HCT116 (cell line): ENCODE data around the gene POC1B. TPM values are rescaled to one million over a fixed set of nuclear protein-coding genes. Genes with fewer than 3 reads are reported as not detected.

Experiments
- ATAC-seq: fragments of 200-7000 bp; cut with Tn5 transposase; 2 replicates; pipeline ENCODE4 v1.9.1; 2020; ENCODE audit warnings: mild to moderate bottlenecking, moderate library complexity
- BruUV-seq: library from RNA; stranded (reverse); fragments of 400-500 nt; replicated peaks from 2 replicates; lab custom pipeline; 2021; lab: Mats Ljungman, UMichigan
- CTCF ChIA-PET: fragments of 300-600 bp; sonication (Branson Sonifier 250); formaldehyde crosslinking; loops from one replicate; lab custom pipeline; 2021; ENCODE audit warnings: antibody characterized with exemption; lab: Charles Lee
- POLR2A ChIA-PET: fragments of 300-600, 350-600 bp; sonication (Branson Sonifier 250); formaldehyde crosslinking; loops from one replicate; lab custom pipeline; 2021; ENCODE audit warnings: antibody characterized with exemption; lab: Charles Lee
- RAD21 ChIA-PET, 2 experiments: fragments of 300-600 bp; sonication (Branson Sonifier 250); formaldehyde crosslinking; loops; one replicate each; lab custom pipeline; 2023; ENCODE audit warnings: low total read pairs in 2 of 2; ENCODE audit not compliant: uncharacterized antibody in 2 of 2, unreplicated experiment in 2 of 2, low non-redundant PET in 1 of 2; lab: Charles Lee
- DNase-seq: peaks from one replicate; pipeline ENCODE4 v3.0.0-alpha.2; 2010; ENCODE audit warnings: low read depth, low spot score
- H2AFZ ChIP-seq: fragments of 200-600 bp; shearing (Covaris generic), sonication (generic); 2 replicates; pipeline ENCODE4 v1.6.1; 2017; ENCODE audit warnings: low read depth, mixed run types, mixed read lengths, antibody characterized with exemption, low read length; ENCODE audit not compliant: poor library complexity, severe bottlenecking
- H3K27ac ChIP-seq: 2 replicates; pipeline ENCODE4 v1.5.1; 2012; ENCODE audit warnings: low read depth, low read length
- H3K27me3 ChIP-seq: fragments of 200-600 bp; sonication (generic); 2 replicates; pipeline ENCODE4 v1.6.1; 2016; ENCODE audit warnings: mixed run types, low read length, mixed read lengths; ENCODE audit not compliant: insufficient read depth
- H3K36me3 ChIP-seq, 2 experiments: fragments of 200-500 bp in 1 of 2; fragments of 200-600 bp in 1 of 2; sonication (Bioruptor generic) in 1 of 2; sonication (generic) in 1 of 2; 2 replicates each; pipeline versions ENCODE4 v1.5.1 to v1.6.1; 2014 to 2016; ENCODE audit warnings: low read length in 2 of 2, inconsistent platforms in 1 of 2, mixed read lengths in 1 of 2, mixed run types in 1 of 2; ENCODE audit not compliant: insufficient read depth in 2 of 2, control insufficient read depth in 1 of 2
- H3K4me1 ChIP-seq, 2 experiments: fragments of 200-600 bp in 1 of 2; sonication (generic) in 1 of 2; 2 replicates each; pipeline versions ENCODE4 v1.5.1 to v1.6.1; 2012 to 2017; ENCODE audit warnings: low read length in 2 of 2, inconsistent platforms in 1 of 2, mild to moderate bottlenecking in 1 of 2, mixed read lengths in 1 of 2, mixed run types in 1 of 2, moderate library complexity in 1 of 2; ENCODE audit not compliant: insufficient read depth in 2 of 2, control insufficient read depth in 1 of 2
- H3K4me2 ChIP-seq: fragments of 200-600 bp; sonication (generic); 2 replicates; pipeline ENCODE4 v1.6.1; 2017; ENCODE audit warnings: mixed run types, low read length, mixed read lengths
- H3K4me3 ChIP-seq, 2 experiments: fragments of 200-600 bp in 1 of 2; sonication (generic) in 1 of 2; replicated peaks in 1 of 2; 2 replicates each; pipeline ENCODE4 v1.5.1; 2011 to 2016; ENCODE audit warnings: low read length in 2 of 2, control low read depth in 1 of 2, low read depth in 1 of 2, mild to moderate bottlenecking in 1 of 2, mixed read lengths in 1 of 2, mixed run types in 1 of 2
- H3K79me2 ChIP-seq: fragments of 200-600 bp; sonication (generic); 2 replicates; pipeline ENCODE4 v1.6.1; 2017; ENCODE audit warnings: mild to moderate bottlenecking, mixed run types, low read length, moderate library complexity, mixed read lengths; ENCODE audit not compliant: insufficient read depth
- H3K9ac ChIP-seq: fragments of 200-600 bp; sonication (generic); 2 replicates; pipeline ENCODE4 v1.6.1; 2016; ENCODE audit warnings: low read length, mixed read lengths
- H3K9me2 ChIP-seq: fragments of 200-600 bp; sonication (generic), shearing (Covaris generic); 2 replicates; pipeline ENCODE4 v1.6.1; 2017; ENCODE audit warnings: mixed run types, mild to moderate bottlenecking, moderate library complexity; ENCODE audit not compliant: insufficient read depth
- H3K9me3 ChIP-seq, 2 experiments: fragments of 200-500 bp in 1 of 2; fragments of 200-600 bp in 1 of 2; sonication (Bioruptor generic) in 1 of 2; sonication (generic) in 1 of 2; 2 replicates each; pipeline ENCODE4 v1.6.1; 2014 to 2017; ENCODE audit warnings: low read length in 2 of 2, mixed read lengths in 2 of 2, inconsistent platforms in 1 of 2, low read depth in 1 of 2, mild to moderate bottlenecking in 1 of 2, mixed run types in 1 of 2, moderate library complexity in 1 of 2; ENCODE audit not compliant: control insufficient read depth in 1 of 2, insufficient read depth in 1 of 2
- H4K20me1 ChIP-seq: fragments of 200-600 bp; sonication (generic), shearing (Covaris generic); 2 replicates; pipeline ENCODE4 v1.6.1; 2017; ENCODE audit warnings: mixed run types, mild to moderate bottlenecking, moderate library complexity; ENCODE audit not compliant: insufficient read depth
- CBX3 ChIP-seq: IDR thresholded peaks from 2 replicates; pipeline ENCODE4 v1.6.1; 2012; ENCODE audit warnings: low read depth
- EGR1 ChIP-seq: IDR thresholded peaks from 2 replicates; pipeline ENCODE4 v1.6.1; 2012; ENCODE audit warnings: low read depth
- ELF1 ChIP-seq: IDR thresholded peaks from 2 replicates; pipeline ENCODE4 v1.6.1; 2012; ENCODE audit warnings: low read depth, borderline replicate concordance
- EZH2phosphoT487 ChIP-seq: fragments of 200-600 bp; IDR thresholded peaks from 2 replicates; pipeline ENCODE4 v1.6.1; 2018; ENCODE audit warnings: antibody characterized with exemption, borderline replicate concordance
- SIN3A ChIP-seq: IDR thresholded peaks from 2 replicates; pipeline ENCODE4 v1.6.1; 2012; ENCODE audit warnings: low read depth
- SP1 ChIP-seq: IDR thresholded peaks from 2 replicates; pipeline ENCODE4 v1.6.1; 2012; ENCODE audit warnings: low read depth
- SRF ChIP-seq: IDR thresholded peaks from 2 replicates; pipeline ENCODE4 v1.6.1; 2012; ENCODE audit warnings: low read depth
- YY1 ChIP-seq: IDR thresholded peaks from 2 replicates; pipeline ENCODE4 v1.6.1; 2011; ENCODE audit warnings: low read length, low read depth, moderate library complexity, mild to moderate bottlenecking; ENCODE audit not compliant: insufficient replicate concordance; ENCODE audit errors: extremely low read depth
- ZFX ChIP-seq: fragments of 450-650 bp; IDR thresholded peaks from 2 replicates; pipeline ENCODE4 v1.6.1; 2017
- intact Hi-C: fragments of 100-400 bp; cut with micrococcal nuclease; formaldehyde crosslinking; loops from 2 replicates; pipeline ENCODE4 v1.10.0; 2022
- total RNA-seq: library from RNA; stranded (reverse); gene quantifications from one replicate; pipeline ENCODE4 v1.2.1, GENCODE V29; 2021; ENCODE audit not compliant: unreplicated experiment
- TF ChIP-seq, protein P1 (sequence below): IDR thresholded peaks from 2 replicates; pipeline ENCODE4 v1.6.1; 2012; ENCODE audit warnings: low read depth
- TF ChIP-seq, protein P2 (sequence below), 3 experiments: fragments of 200-600 bp in 1 of 3; sonication (generic) in 1 of 3; IDR thresholded peaks in 2 of 3; conservative IDR thresholded peaks in 1 of 3; 2 replicates each; pipeline ENCODE4 v1.5.1; 2012 to 2017; ENCODE audit warnings: low read depth in 2 of 3, low read length in 2 of 3, antibody characterized with exemption in 1 of 3, borderline replicate concordance in 1 of 3, control low read depth in 1 of 3, mild to moderate bottlenecking in 1 of 3, mixed read lengths in 1 of 3, mixed run types in 1 of 3, moderate library complexity in 1 of 3; ENCODE audit not compliant: insufficient read depth in 1 of 3

POC1B gene
- total RNA-seq, 1 experiment from 2014 or later, result 14.3 TPM

GRCh38 chr12:89400415-89400814 is 125.4 kb downstream of the POC1B start:
- no peak for ATAC-seq
- CTCF ChIA-PET, result no interaction called here
- POLR2A ChIA-PET, result no interaction called here
- TF ChIP-seq, protein P1, sequence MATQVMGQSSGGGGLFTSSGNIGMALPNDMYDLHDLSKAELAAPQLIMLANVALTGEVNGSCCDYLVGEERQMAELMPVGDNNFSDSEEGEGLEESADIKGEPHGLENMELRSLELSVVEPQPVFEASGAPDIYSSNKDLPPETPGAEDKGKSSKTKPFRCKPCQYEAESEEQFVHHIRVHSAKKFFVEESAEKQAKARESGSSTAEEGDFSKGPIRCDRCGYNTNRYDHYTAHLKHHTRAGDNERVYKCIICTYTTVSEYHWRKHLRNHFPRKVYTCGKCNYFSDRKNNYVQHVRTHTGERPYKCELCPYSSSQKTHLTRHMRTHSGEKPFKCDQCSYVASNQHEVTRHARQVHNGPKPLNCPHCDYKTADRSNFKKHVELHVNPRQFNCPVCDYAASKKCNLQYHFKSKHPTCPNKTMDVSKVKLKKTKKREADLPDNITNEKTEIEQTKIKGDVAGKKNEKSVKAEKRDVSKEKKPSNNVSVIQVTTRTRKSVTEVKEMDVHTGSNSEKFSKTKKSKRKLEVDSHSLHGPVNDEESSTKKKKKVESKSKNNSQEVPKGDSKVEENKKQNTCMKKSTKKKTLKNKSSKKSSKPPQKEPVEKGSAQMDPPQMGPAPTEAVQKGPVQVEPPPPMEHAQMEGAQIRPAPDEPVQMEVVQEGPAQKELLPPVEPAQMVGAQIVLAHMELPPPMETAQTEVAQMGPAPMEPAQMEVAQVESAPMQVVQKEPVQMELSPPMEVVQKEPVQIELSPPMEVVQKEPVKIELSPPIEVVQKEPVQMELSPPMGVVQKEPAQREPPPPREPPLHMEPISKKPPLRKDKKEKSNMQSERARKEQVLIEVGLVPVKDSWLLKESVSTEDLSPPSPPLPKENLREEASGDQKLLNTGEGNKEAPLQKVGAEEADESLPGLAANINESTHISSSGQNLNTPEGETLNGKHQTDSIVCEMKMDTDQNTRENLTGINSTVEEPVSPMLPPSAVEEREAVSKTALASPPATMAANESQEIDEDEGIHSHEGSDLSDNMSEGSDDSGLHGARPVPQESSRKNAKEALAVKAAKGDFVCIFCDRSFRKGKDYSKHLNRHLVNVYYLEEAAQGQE, result no peak
- TF ChIP-seq SIN3A (no peak), ZFX (no peak), SP1 (no peak), YY1 (no peak), SRF (no peak), CBX3 (no peak), EZH2phosphoT487 (no peak), ELF1 (no peak), EGR1 (no peak)
- TF ChIP-seq, protein P2, sequence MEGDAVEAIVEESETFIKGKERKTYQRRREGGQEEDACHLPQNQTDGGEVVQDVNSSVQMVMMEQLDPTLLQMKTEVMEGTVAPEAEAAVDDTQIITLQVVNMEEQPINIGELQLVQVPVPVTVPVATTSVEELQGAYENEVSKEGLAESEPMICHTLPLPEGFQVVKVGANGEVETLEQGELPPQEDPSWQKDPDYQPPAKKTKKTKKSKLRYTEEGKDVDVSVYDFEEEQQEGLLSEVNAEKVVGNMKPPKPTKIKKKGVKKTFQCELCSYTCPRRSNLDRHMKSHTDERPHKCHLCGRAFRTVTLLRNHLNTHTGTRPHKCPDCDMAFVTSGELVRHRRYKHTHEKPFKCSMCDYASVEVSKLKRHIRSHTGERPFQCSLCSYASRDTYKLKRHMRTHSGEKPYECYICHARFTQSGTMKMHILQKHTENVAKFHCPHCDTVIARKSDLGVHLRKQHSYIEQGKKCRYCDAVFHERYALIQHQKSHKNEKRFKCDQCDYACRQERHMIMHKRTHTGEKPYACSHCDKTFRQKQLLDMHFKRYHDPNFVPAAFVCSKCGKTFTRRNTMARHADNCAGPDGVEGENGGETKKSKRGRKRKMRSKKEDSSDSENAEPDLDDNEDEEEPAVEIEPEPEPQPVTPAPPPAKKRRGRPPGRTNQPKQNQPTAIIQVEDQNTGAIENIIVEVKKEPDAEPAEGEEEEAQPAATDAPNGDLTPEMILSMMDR (IDR thresholded peaks at IDR 0.05 in 2 of 3, conservative IDR thresholded peaks at IDR 0.05 in 1 of 3; ENCODE audit: borderline replicate concordance in 1 of 3, insufficient read depth in 1 of 3, low read depth in 2 of 3, low read length in 2 of 3), result no peak
- TF ChIP-seq, all 23 proteins: peak for 0
- Histone ChIP-seq H3K79me2 (no peaks in the 10 kb centered on the region), H3K36me3 (no peaks in the 10 kb centered on the region), H2AFZ (no peak overlapping the region), H3K27me3 (no peaks in the 10 kb centered on the region), H3K9ac (no peak overlapping the region), H3K9me3 (no peaks in the 10 kb centered on the region), H3K4me1 (no peaks in the 10 kb centered on the region), H3K4me2 (no peak overlapping the region), H3K4me3 (no peak overlapping the region), H4K20me1 (no peaks in the 10 kb centered on the region), H3K27ac (no peak overlapping the region), H3K9me2 (no peaks in the 10 kb centered on the region)
- no peak for DNase-seq
- intact Hi-C loops, result no loop called here
- no TSS peak for BruUV-seq
- RAD21 ChIA-PET, result no interaction called here
